ENCODE data around the gene TRIO.

DNA sequence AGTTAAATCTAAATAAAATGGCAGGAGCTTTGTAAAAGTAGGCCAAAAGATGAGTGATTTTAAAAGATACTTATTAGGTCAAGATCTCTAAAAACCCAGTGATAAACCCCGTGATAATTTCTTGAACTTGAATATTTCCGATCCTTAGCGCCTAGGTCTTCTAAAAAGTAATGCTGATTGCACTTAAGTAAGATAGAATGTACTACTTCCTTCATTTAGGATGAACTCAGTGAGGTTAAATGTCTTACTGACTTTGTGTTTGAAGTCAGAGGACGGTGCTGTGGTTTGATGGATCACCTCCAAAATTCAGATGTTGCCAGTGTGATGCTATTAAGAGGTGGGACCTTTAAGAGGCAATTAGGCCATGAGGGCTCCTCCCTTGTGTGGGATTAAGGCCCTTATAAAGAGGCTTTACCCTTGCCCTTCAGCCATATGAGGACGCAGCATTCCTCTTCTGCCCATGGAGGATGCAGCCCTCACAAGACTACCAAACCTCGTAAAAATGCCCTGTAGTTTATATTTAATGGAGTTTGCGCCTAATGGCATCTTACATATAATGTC, 130.1 kb downstream of the TRIO start:
- TF ChIP-seq CTCF (IDR thresholded peaks at IDR 0.05; ENCODE audit: borderline replicate concordance, extremely low read depth, low read length, poor library complexity, severe bottlenecking) (no peak), EZH2 (IDR thresholded peaks at IDR 0.05; ENCODE audit: borderline replicate concordance, low read depth, low read length, severe bottlenecking) (no peak)
